GM12864 (cell line): ENCODE measurements around the gene CST6.

Experiments used
- DNase-seq: peaks from one replicate; pipeline ENCODE4 v3.0.0-alpha.2; 2011; ENCODE audit warnings: low read depth
- H3K4me3 ChIP-seq: 2 replicates; pipeline ENCODE4 v1.5.1; 2011; ENCODE audit warnings: mild to moderate bottlenecking, low read depth, low read length, control low read depth
- TF ChIP-seq, protein P1 (sequence below): IDR thresholded peaks from 2 replicates; pipeline ENCODE4 v1.5.1; 2011; ENCODE audit warnings: low read depth, mild to moderate bottlenecking, moderate library complexity, low read length, control low read depth, inconsistent platforms; ENCODE audit errors: missing control alignments

CST6 gene

DNA sequence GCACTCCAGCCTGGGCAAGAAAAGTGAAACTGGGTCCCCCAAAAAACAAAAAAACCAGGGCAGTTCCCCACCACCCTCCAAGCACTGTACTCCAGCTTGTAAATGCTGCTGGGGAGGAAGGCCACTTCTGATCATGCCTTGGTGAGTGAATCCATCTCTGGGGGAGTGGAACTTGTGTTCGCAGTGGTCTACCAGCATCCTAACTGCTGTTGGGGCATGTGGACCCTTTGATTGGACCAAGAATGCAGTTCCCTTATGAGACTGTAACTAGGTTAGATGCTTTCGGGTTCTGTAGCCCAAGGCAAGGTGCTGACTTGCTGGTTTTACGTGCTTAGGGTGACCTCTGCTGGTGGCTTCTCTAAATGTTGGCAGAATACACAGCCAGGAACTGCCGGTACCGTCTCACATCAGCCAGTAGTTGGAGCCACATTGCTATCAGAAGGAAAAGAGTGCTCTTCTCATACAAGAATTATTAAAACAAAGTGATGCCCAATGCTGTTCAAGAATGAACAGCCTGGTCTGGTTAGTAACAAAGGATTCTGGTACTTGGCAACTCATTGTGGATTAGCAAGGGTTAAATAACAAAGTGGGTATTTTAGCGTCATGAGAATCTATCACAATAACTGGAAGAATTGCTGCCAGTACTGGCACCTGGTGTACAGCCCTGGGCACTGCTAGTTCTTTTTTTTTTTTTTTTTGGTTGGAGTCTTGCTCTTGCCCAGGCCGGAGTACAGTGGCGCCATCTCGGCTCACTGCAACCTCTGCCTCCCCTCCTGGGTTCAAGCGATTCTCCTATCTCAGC is 22.8 kb upstream of the CST6 start:
- peak; percentile 92 for DNase-seq
- TF ChIP-seq, protein P1, sequence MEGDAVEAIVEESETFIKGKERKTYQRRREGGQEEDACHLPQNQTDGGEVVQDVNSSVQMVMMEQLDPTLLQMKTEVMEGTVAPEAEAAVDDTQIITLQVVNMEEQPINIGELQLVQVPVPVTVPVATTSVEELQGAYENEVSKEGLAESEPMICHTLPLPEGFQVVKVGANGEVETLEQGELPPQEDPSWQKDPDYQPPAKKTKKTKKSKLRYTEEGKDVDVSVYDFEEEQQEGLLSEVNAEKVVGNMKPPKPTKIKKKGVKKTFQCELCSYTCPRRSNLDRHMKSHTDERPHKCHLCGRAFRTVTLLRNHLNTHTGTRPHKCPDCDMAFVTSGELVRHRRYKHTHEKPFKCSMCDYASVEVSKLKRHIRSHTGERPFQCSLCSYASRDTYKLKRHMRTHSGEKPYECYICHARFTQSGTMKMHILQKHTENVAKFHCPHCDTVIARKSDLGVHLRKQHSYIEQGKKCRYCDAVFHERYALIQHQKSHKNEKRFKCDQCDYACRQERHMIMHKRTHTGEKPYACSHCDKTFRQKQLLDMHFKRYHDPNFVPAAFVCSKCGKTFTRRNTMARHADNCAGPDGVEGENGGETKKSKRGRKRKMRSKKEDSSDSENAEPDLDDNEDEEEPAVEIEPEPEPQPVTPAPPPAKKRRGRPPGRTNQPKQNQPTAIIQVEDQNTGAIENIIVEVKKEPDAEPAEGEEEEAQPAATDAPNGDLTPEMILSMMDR: peak; percentile 90
- H3K4me3 ChIP-seq: no peak overlapping the region

DNA sequence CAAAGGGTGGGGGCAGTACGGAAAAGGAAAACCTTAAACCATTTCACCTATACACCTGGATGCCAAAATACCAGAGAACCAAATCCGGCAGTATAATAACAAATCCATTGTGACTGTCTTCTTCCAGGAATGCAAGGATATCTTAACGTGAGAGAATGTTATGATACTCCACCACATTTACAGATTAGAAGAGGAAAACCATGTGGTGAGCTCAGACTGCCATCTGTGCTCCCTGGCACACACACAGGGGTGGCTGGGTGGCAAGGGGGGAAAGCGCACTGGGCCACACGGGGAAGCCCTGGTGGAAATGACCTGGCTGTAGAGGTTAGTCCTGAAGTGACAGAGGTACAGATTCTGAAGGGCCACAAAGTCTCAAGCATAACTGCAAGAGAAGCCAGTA is 19.8 kb upstream of the CST6 start:
- no peak for DNase-seq
- TF ChIP-seq, protein P1: no peak
- no peak overlapping the region for H3K4me3 ChIP-seq

DNA sequence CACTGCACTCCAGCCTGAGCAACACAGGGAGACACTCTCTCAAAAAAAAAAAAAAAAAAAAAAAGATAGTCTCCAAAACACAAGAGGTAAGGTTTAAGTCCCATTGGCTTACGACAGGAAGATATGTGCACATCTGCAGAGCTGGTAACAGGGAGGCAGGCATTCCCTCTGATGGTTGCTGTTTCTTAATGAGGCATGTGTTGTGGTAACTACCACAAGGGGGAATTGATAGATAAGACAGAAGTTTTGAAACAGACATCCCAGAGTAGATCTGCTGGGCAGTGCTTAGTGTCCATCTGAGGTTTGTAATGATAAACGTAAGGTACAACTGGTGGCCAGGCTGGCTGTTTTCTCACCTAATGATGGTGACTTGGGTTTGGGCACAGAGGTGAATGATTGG is 14.5 kb upstream of the CST6 start:
- DNase-seq: no peak
- no peak overlapping the region for H3K4me3 ChIP-seq
- TF ChIP-seq, protein P1: no peak

DNA sequence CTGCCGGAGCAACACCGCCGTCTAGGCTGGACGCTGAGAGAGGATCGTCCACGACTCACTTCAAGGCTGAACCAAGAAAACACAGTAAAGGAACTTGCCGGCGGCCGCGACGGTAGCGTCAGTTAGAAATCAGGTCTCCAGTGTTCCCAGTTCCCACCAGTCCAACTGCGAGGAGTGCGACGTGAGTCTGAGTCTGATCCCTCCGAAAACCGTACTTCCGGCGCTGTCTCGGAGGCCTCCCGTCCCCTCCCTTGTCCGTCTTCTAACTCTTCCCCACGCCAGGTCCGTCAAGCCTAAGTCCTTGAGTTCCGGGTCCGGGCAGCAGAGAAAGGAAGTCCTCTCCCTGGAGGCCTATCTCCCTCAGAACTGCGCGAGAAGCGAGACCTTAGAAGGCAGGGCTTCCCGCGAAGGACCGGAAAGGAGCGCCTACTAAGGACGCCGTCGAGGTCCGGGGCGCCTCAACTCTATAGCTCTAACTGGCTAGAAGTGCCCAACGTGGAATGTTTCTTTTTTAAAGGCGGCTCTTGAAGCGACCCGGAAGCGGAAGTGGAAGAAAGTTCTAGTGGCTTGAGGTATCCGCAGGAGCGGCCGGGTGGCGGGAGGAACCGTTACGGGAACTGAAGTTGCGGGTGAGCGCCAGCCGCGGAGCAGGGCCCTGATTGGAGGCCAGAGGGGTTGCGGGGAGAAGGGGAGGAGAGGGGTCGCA is 9.7 kb upstream of the CST6 start, which contains the start of the genes BANF1 and EIF1AD:
Gene BANF1, plus strand, starts transcription at position 562 of the 706 bp plus-strand sequence. CDS start 748 bp downstream, outside the sequence.
Gene EIF1AD, minus strand, starts transcription at position 216 of the 706 bp plus-strand sequence. CDS start 1,768 bp downstream, outside the sequence.
- peak within 1 kb of the TSS; percentile 78 for H3K4me3 ChIP-seq
- TF ChIP-seq, protein P1: no peak
- peak; percentile 96 for DNase-seq

DNA sequence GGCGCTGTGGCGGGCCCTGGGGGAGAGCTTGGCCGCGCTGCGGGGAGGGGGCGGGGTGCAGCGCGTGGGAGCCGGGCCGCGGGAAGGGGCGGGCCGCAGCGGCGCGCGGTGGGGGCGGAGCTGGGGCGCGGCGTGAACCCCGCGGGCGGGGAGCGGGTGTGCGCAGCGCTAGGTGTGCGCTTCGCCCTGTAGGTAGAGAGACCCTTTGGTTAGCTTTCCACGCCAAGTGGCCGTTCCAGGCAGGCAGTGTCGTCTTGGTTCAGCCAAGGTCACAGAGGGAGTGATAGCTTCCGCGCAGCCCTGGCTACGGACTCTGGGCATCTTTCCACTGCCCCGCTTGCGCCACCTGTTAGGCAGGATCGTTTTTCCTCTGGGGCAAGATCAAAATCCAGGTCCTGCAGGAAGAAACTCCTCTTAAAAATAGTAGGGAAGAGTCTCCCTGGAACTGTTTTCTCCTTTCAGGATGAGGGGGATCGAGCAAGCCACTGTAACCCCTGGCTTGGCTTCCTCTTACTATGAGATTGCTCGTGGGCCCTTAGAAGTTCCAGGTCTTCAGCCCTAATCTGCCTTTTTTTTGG is 9.1 kb upstream of the CST6 start:
- TF ChIP-seq, protein P1: no peak
- H3K4me3 ChIP-seq: peak overlapping the region; percentile 78
- DNase-seq: no peak

DNA sequence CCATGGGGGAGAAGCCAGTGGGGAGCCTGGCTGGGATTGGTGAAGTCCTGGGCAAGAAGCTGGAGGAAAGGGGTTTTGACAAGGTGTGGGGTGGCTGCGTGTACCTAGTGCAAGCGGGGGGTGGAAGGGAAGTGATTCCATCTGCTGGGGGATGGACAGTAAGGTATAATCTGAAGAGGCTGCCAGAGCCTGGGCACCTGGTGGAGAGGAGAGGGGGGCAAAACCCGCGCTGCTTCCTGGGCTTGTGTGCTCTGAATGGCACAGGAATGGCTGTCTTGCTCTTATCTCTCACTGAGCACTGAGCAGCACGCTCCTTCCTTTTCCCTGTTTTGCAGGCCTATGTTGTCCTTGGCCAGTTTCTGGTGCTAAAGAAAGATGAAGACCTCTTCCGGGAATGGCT is 8.5 kb upstream of the CST6 start:
- TF ChIP-seq, protein P1: no peak
- peak overlapping the region; percentile 78 for H3K4me3 ChIP-seq
- no peak for DNase-seq
